Stimulated activated naive CD4-positive, alpha-beta T cell treated with Interleukin-2 at 50 U/mL for 16 hours (primary cell): ENCODE results near the gene PPP1R27.

Experiments used
- DNase-seq: peaks from one replicate; lab custom pipeline; 2025; lab: John Stamatoyannopoulos, UW

The PPP1R27 gene, protein sequence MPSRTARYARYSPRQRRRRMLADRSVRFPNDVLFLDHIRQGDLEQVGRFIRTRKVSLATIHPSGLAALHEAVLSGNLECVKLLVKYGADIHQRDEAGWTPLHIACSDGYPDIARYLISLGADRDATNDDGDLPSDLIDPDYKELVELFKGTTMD

GRCh38 chr17:81834831-81835267, at the start of gene PPP1R27:
PPP1R27 (minus strand) TSS chr17:81835050; CDS start chr17:81834953, 97 bp downstream.
- no peak for DNase-seq

GRCh38 chr17:81884520-81884919, 49.7 kb upstream of the PPP1R27 start:
- DNase-seq: no peak

DNA sequence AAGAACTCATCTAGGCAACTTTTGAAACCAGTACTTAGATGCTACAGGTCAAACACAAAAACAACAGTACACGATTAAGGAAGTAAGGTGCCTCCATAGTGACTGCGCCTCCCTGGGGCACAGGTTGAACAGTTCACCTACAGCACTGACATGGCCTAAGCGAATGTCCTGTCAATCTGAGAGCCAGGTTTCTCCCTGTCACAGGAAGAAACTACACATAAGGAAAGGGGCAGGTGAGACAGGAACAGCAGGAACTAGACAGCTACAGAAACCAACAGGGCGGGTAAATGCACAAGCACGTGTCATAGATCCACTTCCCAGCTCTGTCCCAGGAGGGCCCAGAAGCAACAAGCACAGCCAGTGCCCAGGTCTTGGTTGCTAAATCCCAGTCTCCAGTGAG, 44.3 kb upstream of the PPP1R27 start:
- DNase-seq: no peak

DNA sequence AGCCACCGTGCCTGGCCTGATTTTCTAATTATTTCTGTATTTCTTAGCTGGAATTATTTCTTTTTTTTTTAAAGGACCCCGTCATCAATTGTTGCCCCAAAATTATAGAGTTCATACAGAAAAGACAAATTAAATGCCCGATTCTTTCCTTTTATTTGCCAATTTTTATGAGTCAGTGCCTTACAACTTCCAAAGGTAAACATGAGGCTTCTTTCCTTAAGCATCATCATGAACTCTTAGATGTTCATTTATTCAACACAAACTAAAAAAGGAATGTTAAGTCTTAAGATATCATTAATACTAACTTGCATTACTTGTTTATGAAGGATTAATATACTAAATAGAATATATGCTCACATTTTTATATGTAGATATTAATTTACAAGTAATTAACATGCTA, 43.4 kb upstream of the PPP1R27 start:
- DNase-seq: no peak

DNA sequence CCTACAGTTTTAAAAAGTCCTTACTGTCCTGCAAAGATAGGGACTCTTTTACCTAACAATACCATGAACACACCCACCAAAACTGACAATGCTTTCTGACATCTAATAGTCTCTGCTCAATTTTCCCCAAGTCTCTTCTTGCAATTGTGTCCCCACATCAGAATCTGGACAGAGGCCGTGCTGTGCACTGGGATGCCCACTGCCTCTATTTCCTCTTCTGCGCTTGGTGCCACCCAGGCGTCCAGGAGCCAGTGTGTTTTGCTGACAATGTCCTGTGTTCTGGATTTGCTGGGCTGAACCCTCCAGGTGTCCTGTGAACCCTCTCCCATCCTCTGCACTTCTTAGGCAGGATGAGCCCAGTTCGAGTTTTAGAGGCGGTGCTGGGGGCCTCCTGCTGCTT, 42.7 kb upstream of the PPP1R27 start:
- no peak for DNase-seq

DNA sequence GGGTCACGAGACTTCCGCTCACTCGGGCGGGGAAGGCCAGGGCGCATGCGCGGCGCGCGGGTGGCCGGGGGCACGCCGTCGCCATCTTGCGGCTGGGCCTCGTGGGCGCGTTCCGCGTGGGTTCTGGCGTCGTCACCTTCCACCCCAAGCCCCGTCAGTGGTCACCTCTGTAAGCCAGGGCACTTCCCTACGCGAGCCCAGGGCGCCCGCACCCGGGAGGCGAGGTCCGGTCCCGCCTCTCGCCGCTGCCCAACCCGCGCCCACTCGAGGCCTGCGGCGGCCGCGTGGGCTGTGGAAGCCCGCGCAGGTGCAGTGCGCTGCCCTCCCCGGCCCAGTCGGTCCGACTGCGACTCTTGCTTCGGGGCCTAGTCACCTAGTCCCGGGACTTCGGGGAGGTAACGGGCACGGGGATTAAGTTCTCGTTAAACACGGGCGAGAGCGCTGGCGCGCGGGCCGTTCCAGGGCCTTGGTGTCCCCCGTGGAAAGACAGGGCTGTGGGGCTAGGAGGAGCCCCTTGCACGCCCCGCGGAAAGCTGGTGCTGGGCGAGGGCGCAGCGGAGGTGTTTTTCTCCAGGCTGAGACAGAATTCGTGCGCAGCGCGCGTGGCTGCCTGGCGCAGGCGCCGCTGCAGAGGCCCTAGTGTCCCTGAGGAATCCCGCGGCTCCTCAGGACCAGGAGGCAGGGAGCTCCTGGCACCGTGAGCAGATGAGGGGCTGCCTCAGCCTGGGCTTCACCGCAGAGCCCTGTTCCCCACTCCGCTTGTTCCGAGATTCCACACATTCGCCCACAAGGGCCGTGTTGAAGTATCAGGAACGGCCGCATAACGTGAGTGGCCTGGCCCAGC, 36.8 kb upstream of the PPP1R27 start:
- DNase-seq: peak; percentile 92

DNA sequence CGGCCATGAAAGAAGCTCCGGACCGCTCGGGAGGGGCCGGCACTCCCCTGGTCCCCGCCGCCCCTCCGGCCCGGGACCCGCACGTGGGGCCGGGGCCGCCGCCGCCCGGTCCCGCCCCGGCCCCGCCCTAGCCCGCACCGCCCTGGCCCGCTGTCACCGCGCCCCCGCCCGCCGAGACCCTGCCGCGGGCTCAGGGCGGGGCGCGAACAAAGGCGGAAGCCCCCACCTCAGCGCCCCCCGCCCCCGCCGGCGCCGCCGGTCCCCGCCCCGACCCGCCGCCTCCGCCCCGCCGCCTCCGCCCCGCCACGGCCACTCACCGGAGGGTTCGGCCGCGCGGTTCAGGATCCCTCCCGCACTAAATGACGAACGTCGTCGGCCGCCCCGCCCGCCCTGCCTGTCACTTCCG, 36.1 kb upstream of the PPP1R27 start, which contains the start of gene ARHGDIA:
Gene ARHGDIA, minus strand, starts transcription at position 357 of the 406 bp plus-strand sequence. CDS start 1,407 bp downstream, outside the sequence.
- no peak for DNase-seq

- no peak for DNase-seq
Measured at GRCh38 chr17:81870131-81870980, 35.5 kb upstream of the PPP1R27 start.

GRCh38 chr17:81869221-81870130, 34.6 kb upstream of the PPP1R27 start:
- DNase-seq: peak; percentile 40

DNA sequence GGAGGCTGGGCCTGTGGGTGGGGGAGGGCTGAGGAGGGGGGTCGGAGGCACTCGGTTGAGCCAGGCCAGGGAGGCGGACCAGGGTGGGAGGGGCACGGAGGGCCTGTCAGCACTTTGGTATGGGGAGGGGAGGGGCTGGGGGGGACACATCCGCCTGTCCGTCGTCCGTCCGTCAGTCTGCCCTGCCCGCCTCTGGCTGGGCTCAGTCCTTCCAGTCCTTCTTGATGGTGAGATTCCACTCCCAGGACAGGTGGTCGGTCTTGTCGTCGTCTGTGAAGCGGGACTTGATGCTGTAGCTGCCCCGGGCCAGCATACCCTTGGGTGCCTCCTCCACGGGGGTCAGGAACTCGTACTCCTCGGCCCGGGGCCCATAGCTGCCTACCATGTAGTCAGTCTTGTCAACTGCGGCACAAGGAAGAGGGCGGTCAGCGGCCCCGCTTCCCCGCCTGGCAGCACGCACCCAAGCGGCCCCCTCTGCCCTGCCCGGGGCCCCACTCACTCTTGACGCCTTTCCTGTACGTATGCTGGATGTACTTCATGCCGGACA, 33.9 kb upstream of the PPP1R27 start:
- no peak for DNase-seq

GRCh38 chr17:81867991-81868673, 33.3 kb upstream of the PPP1R27 start:
- DNase-seq: no peak

DNA sequence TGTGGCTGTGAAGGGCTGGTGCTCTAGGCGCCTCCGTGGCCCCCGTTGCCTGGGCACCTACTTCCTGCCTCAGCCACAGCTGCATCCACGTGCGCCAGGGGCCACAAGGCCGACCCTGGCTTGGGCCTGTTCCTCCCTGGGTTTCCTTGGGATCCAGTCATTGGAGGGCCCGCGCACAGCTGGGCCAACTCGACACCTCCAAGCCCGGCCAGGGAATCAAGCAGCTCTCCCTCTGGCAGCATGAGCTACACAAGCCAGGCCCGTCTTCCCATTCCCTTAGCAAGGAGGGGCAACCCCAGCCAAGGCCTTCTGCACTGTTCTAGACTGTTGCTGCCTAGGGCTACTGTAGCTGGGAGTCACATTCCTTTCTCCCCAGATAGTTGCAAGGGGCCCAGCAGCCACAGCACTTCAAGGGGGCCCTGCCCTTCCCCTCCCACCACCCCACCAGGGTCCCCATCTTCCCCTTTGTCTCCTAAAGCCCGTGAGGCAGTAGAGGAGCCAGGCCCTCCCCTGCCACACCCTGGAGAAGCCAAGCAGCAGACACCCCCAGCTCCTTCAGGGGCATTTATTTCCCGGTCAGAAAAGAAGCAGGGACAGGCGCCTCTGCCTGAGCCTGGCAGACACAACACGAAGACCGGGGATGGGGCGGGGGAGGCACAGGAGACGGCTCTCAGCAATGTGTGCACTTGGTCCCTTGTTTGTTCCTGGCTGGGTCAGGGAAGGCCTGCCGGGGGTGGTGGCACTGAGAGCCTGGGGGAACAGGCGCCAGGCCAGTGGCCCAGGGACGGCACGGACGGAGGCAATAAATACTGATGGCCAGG, 32.5 kb upstream of the PPP1R27 start:
- DNase-seq: no peak

- no peak for DNase-seq
Measured at GRCh38 chr17:81866440-81867169, 31.8 kb upstream of the PPP1R27 start.

GRCh38 chr17:81865733-81866439, 31.0 kb upstream of the PPP1R27 start:
- DNase-seq: no peak

- DNase-seq: no peak
Measured at GRCh38 chr17:81865358-81865732, 30.5 kb upstream of the PPP1R27 start.

- no peak for DNase-seq
Measured at GRCh38 chr17:81863833-81864768, 29.3 kb upstream of the PPP1R27 start.

GRCh38 chr17:81863123-81863675, 28.3 kb upstream of the PPP1R27 start:
- DNase-seq: no peak
